SK-N-SH (cell line): ENCODE measurements around the gene TANGO6. TPM values are rescaled to one million over a fixed set of nuclear protein-coding genes. Genes with fewer than 3 reads are reported as not detected.

ENCODE experiments used
- CTCF ChIA-PET: fragments of 300-600, 350-600 bp; formaldehyde crosslinking; extraction: SDS; loops from one replicate; lab custom pipeline; 2021; lab: Yijun Ruan, JAX
- POLR2A ChIA-PET: fragments of 350-600 bp; sonication (Branson Sonifier 250); formaldehyde crosslinking; extraction: SDS; loops from one replicate; lab custom pipeline; 2020; ENCODE audit warnings: antibody characterized with exemption, inconsistent platforms; lab: Yijun Ruan, JAX
- DNase-seq: peaks from one replicate; pipeline ENCODE4 v3.0.0; 2012
- H2AFZ ChIP-seq: fragments of 200-600 bp; sonication (generic); 2 replicates; pipeline ENCODE4 v1.8.1; 2016; ENCODE audit warnings: antibody characterized with exemption, mild to moderate bottlenecking, low read depth
- H3F3A ChIP-seq: fragments of 200-600 bp; sonication (generic); replicated peaks from 2 replicates; pipeline ENCODE3; 2016; ENCODE audit warnings: antibody characterized with exemption, mild to moderate bottlenecking; ENCODE audit not compliant: insufficient read depth
- H3K27ac ChIP-seq, 2 experiments: fragments of 200-500 bp in 1 of 2; fragments of 200-600 bp in 1 of 2; sonication (Bioruptor generic) in 1 of 2; sonication (generic), shearing (Covaris generic) in 1 of 2; 2 replicates each; pipeline versions ENCODE4 v1.5.1 to v1.6.1; 2014 to 2016; ENCODE audit warnings: low read depth in 2 of 2, inconsistent platforms in 1 of 2, low read length in 1 of 2, mild to moderate bottlenecking in 1 of 2, mixed read lengths in 1 of 2
- H3K27me3 ChIP-seq: fragments of 200-600 bp; sonication (generic), shearing (Covaris generic); 2 replicates; pipeline ENCODE4 v1.6.1; 2016; ENCODE audit warnings: mixed run types; ENCODE audit not compliant: insufficient read depth
- H3K36me3 ChIP-seq, 2 experiments: fragments of 200-500 bp in 1 of 2; fragments of 200-600 bp in 1 of 2; sonication (Bioruptor generic) in 1 of 2; sonication (generic) in 1 of 2; replicated peaks in 1 of 2; 2 replicates each; pipeline versions ENCODE3 to v1.5.1; 2014 to 2016; ENCODE audit warnings: low read length in 1 of 2, mild to moderate bottlenecking in 1 of 2; ENCODE audit not compliant: insufficient read depth in 2 of 2, control insufficient read depth in 1 of 2
- H3K4me1 ChIP-seq, 2 experiments: fragments of 200-500 bp in 1 of 2; fragments of 200-600 bp in 1 of 2; sonication (Bioruptor generic) in 1 of 2; sonication (generic), shearing (Covaris generic) in 1 of 2; 2 replicates each; pipeline versions ENCODE4 v1.5.1 to v1.6.1; 2014 to 2016; ENCODE audit warnings: low read depth in 1 of 2, low read length in 1 of 2, mixed run types in 1 of 2; ENCODE audit not compliant: insufficient read depth in 2 of 2, control insufficient read depth in 1 of 2
- H3K4me2 ChIP-seq: fragments of 200-600 bp; sonication (generic), shearing (Covaris generic); 2 replicates; pipeline ENCODE4 v1.6.1; 2017; ENCODE audit warnings: mixed run types
- H3K4me3 ChIP-seq, 2 experiments: fragments of 200-500 bp in 1 of 2; fragments of 200-600 bp in 1 of 2; sonication (Bioruptor generic) in 1 of 2; sonication (generic), shearing (Covaris generic) in 1 of 2; 2 replicates each; pipeline versions ENCODE4 v1.5.1 to v1.8.1; 2014 to 2016; ENCODE audit warnings: low read depth in 2 of 2, inconsistent platforms in 1 of 2, low read length in 1 of 2, mild to moderate bottlenecking in 1 of 2, mixed read lengths in 1 of 2, moderate library complexity in 1 of 2
- H3K79me2 ChIP-seq: fragments of 200-600 bp; sonication (generic); 2 replicates; pipeline ENCODE4 v1.8.1; 2017; ENCODE audit warnings: mild to moderate bottlenecking; ENCODE audit not compliant: insufficient read depth
- H3K9ac ChIP-seq: fragments of 200-600 bp; sonication (generic); 2 replicates; pipeline ENCODE4 v1.6.1; 2017; ENCODE audit warnings: mixed run types
- H3K9me2 ChIP-seq: fragments of 200-600 bp; sonication (generic); 2 replicates; pipeline ENCODE4 v1.6.1; 2017; ENCODE audit warnings: mixed run types
- H3K9me3 ChIP-seq: fragments of 200-600 bp; sonication (generic); 2 replicates; pipeline ENCODE4 v1.6.1; 2017; ENCODE audit warnings: mixed run types, mild to moderate bottlenecking, moderate library complexity
- H4K20me1 ChIP-seq: fragments of 200-600 bp; sonication (generic); 2 replicates; pipeline ENCODE4 v1.6.1; 2017; ENCODE audit warnings: mild to moderate bottlenecking, mixed run types; ENCODE audit not compliant: insufficient read depth
- ELF1 ChIP-seq: IDR thresholded peaks from 2 replicates; pipeline ENCODE4 v1.4.0; 2012
- FOSL2 ChIP-seq: IDR thresholded peaks from 2 replicates; pipeline ENCODE4 v1.4.0; 2012; ENCODE audit warnings: low read depth, mild to moderate bottlenecking, moderate library complexity, borderline replicate concordance
- GABPA ChIP-seq: IDR thresholded peaks from 2 replicates; pipeline ENCODE4 v1.4.0; 2012; ENCODE audit warnings: low read depth, mild to moderate bottlenecking
- JUND ChIP-seq: IDR thresholded peaks from 2 replicates; pipeline ENCODE4 v1.4.0; 2012
- MEF2A ChIP-seq: IDR thresholded peaks from 2 replicates; pipeline ENCODE4 v1.4.0; 2012; ENCODE audit warnings: low read depth, borderline replicate concordance
- NFIC ChIP-seq: IDR thresholded peaks from 2 replicates; pipeline ENCODE4 v1.4.0; 2012; ENCODE audit warnings: borderline replicate concordance
- POLR2AphosphoS5 ChIP-seq: IDR thresholded peaks from 2 replicates; pipeline ENCODE4 v1.6.1; 2012; ENCODE audit warnings: low read depth, low read length
- RAD21 ChIP-seq: IDR thresholded peaks from 2 replicates; pipeline ENCODE4 v1.6.1; 2012; ENCODE audit warnings: mild to moderate bottlenecking, low read length
- RFX5 ChIP-seq: IDR thresholded peaks from 2 replicates; pipeline ENCODE4 v1.6.1; 2012; ENCODE audit warnings: mild to moderate bottlenecking, improper control_type of control experiment, low read length
- SIN3A ChIP-seq: IDR thresholded peaks from 2 replicates; pipeline ENCODE4 v1.6.1; 2012; ENCODE audit warnings: low read depth, mild to moderate bottlenecking, low read length, moderate library complexity, borderline replicate concordance
- USF1 ChIP-seq: IDR thresholded peaks from 2 replicates; pipeline ENCODE4 v1.4.0; 2012; ENCODE audit warnings: low read depth, borderline replicate concordance
- WGBS: methylation state at CpG from one replicate; pipeline ENCODE4 v1.1.6; 2017; ENCODE audit warnings: low lambda C conversion rate; 5-methylcytosine and 5-hydroxymethylcytosine counted together
- polyA plus RNA-seq, 3 experiments: library from polyadenylated mRNA; depleted of rRNA; stranded (reverse); fragments of >200 nt; gene quantifications; 2 replicates each; pipeline ENCODE4 v1.2.3, GENCODE V29; 2012
- TF ChIP-seq, protein P1 (sequence below): IDR thresholded peaks from 2 replicates; pipeline ENCODE4; 2012
- TF ChIP-seq, protein P2 (sequence below): fragments of 150-350 bp; IDR thresholded peaks from 2 replicates; pipeline ENCODE4 v1.6.1; 2016; ENCODE audit warnings: mild to moderate bottlenecking, low read depth, low read length

The TANGO6 gene
- polyA plus RNA-seq, 1 of the 3 experiments (the other 2 are of a cell fraction) = 5.5 TPM

- no peak overlapping the region for H3K9ac ChIP-seq
- DNase-seq = no peak
- no peaks in the 10 kb centered on the region for H3K9me2 ChIP-seq
- no peak overlapping the region for H3K27ac ChIP-seq
- H4K20me1 ChIP-seq = no peaks in the 10 kb centered on the region
- no peaks in the 10 kb centered on the region for H3K79me2 ChIP-seq
- ChIA-PET CTCF (interaction anchor here (1.6 kb wide), 1 partner anchor 162 kb away, joined by 5 read pairs; no protein-coding TSS in a partner anchor), POLR2A (no interaction called here)
- no peaks in the 10 kb centered on the region for H3K36me3 ChIP-seq
- no peak for TF ChIP-seq USF1
- TF ChIP-seq RAD21 = no peak
- no peak for TF ChIP-seq NFIC
- no peak for TF ChIP-seq JUND
- TF ChIP-seq, protein P1, sequence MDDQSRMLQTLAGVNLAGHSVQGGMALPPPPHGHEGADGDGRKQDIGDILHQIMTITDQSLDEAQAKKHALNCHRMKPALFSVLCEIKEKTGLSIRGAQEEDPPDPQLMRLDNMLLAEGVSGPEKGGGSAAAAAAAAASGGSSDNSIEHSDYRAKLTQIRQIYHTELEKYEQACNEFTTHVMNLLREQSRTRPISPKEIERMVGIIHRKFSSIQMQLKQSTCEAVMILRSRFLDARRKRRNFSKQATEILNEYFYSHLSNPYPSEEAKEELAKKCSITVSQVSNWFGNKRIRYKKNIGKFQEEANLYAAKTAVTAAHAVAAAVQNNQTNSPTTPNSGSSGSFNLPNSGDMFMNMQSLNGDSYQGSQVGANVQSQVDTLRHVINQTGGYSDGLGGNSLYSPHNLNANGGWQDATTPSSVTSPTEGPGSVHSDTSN = no peak
- no peak for TF ChIP-seq GABPA
- no peak for TF ChIP-seq FOSL2
- 95% methylated on average over 4 of the region's 4 CpGs for whole genome bisulfite sequencing
- no peaks in the 10 kb centered on the region for H3K4me1 ChIP-seq
- H3K9me3 ChIP-seq = no peaks in the 10 kb centered on the region
- H3F3A ChIP-seq = no peaks in the 10 kb centered on the region
- no peak overlapping the region for H2AFZ ChIP-seq
- no peak overlapping the region for H3K4me3 ChIP-seq
- no peak overlapping the region for H3K4me2 ChIP-seq
- H3K27me3 ChIP-seq = no peaks in the 10 kb centered on the region
Observed at GRCh38 chr16:68961778-68962402, 118.6 kb downstream of the TANGO6 start.

GRCh38 chr16:68969338-68969737 lies 126.0 kb downstream of the TANGO6 start:
- no peaks in the 10 kb centered on the region for H3K9me3 ChIP-seq
- WGBS = 91% methylated on average over 2 of the region's 2 CpGs

More at GRCh38 chr16:68969338-68969737, 126.0 kb downstream of the TANGO6 start:
- H3F3A ChIP-seq = no peaks in the 10 kb centered on the region
- no peaks in the 10 kb centered on the region for H3K9me2 ChIP-seq
- H3K79me2 ChIP-seq = no peaks in the 10 kb centered on the region
- H4K20me1 ChIP-seq = no peaks in the 10 kb centered on the region
- H3K36me3 ChIP-seq = no peaks in the 10 kb centered on the region
- H3K4me1 ChIP-seq = peaks cover 0 to 10% of the 10 kb centered on the region in 2 experiments; a peak in 1 of 4 replicates
- ChIA-PET CTCF (interaction anchor here (0.9 to 1.0 kb wide), 2 partner anchors 13 to 136 kb away, joined by 3 to 4 read pairs; partner anchors contain the start of gene HAS3), POLR2A (no interaction called here)
- H2AFZ ChIP-seq = no peak overlapping the region
- no peak overlapping the region for H3K4me3 ChIP-seq
- H3K4me2 ChIP-seq = no peak overlapping the region
- H3K27ac ChIP-seq = no peak overlapping the region
- H3K27me3 ChIP-seq = no peaks in the 10 kb centered on the region
- H3K9ac ChIP-seq = no peak overlapping the region
- no peak for DNase-seq
- TF ChIP-seq JUND (no peak), SIN3A (no peak), ELF1 (no peak), MEF2A (no peak), RFX5 (no peak), POLR2AphosphoS5 (no peak), NFIC (no peak)
- TF ChIP-seq, protein P2, sequence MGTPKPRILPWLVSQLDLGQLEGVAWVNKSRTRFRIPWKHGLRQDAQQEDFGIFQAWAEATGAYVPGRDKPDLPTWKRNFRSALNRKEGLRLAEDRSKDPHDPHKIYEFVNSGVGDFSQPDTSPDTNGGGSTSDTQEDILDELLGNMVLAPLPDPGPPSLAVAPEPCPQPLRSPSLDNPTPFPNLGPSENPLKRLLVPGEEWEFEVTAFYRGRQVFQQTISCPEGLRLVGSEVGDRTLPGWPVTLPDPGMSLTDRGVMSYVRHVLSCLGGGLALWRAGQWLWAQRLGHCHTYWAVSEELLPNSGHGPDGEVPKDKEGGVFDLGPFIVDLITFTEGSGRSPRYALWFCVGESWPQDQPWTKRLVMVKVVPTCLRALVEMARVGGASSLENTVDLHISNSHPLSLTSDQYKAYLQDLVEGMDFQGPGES = no peak
- TF ChIP-seq, all 33 proteins: peak for 0
